Measurements from ENCODE around the gene REM1.

Gene REM1

DNA sequence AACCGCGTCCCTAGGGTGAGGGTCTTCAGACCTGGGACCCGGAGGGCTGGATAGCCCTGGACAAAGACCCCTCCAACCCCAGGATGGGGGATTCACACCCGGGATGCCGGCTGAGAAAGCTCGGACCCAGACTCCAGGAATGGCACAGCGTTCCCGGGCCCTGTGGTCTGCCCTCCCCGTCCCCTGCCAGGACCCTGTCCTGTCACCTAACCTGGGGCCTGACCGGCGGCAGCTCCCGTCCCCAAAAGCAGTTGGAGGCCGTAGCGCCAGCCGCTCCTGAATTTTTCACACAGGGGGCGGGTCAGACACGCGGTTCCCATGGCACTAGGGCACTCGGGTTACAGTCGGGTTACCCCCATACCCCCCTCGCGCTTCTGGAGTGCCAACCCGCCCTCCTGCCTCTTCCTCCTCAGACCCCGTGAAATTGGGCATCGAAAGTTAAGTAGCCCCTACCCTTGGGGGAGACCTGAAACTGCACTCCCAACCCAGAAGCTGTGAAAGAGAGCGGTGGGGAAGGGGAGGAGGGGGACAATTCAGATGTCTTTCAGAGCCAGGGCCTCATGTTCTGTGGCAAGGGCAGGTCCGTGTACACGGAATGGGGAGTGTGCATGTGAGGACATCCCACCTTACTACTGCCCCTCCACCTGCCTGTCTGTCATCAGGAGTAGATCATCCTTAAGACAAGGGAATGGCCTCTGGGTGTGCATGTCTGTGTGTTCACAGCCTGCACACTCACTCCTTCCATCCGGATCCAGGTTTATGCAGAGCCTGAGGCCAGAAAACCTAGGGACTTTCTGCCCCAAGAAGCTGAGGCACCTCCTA lies 595 bp downstream of the REM1 start:
- DNase-seq (ENCODE audit: insufficient read length, low spot score) (no peak), FAIRE-seq (no peak)
- TF ChIP-seq, protein P1, sequence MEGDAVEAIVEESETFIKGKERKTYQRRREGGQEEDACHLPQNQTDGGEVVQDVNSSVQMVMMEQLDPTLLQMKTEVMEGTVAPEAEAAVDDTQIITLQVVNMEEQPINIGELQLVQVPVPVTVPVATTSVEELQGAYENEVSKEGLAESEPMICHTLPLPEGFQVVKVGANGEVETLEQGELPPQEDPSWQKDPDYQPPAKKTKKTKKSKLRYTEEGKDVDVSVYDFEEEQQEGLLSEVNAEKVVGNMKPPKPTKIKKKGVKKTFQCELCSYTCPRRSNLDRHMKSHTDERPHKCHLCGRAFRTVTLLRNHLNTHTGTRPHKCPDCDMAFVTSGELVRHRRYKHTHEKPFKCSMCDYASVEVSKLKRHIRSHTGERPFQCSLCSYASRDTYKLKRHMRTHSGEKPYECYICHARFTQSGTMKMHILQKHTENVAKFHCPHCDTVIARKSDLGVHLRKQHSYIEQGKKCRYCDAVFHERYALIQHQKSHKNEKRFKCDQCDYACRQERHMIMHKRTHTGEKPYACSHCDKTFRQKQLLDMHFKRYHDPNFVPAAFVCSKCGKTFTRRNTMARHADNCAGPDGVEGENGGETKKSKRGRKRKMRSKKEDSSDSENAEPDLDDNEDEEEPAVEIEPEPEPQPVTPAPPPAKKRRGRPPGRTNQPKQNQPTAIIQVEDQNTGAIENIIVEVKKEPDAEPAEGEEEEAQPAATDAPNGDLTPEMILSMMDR (IDR thresholded peaks at IDR 0.05; ENCODE audit: insufficient read depth, missing control alignments), result no peak

DNA sequence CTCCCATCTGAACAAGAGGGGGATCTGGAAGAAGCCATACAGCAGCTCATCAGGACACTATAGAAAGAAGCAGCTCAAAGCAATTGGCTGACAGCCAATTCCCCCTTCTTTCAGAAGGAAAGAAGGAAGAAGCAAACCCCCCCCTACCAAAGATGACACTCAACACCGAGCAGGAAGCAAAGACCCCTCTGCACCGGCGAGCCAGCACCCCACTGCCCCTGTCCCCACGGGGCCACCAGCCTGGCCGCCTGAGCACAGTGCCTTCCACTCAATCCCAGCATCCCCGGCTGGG lies 1.2 kb downstream of the REM1 start:
- TF ChIP-seq, protein P1 (IDR thresholded peaks at IDR 0.05; ENCODE audit: insufficient read depth, missing control alignments), result no peak
- FAIRE-seq (no peak), DNase-seq (ENCODE audit: insufficient read length, low spot score) (no peak)

DNA sequence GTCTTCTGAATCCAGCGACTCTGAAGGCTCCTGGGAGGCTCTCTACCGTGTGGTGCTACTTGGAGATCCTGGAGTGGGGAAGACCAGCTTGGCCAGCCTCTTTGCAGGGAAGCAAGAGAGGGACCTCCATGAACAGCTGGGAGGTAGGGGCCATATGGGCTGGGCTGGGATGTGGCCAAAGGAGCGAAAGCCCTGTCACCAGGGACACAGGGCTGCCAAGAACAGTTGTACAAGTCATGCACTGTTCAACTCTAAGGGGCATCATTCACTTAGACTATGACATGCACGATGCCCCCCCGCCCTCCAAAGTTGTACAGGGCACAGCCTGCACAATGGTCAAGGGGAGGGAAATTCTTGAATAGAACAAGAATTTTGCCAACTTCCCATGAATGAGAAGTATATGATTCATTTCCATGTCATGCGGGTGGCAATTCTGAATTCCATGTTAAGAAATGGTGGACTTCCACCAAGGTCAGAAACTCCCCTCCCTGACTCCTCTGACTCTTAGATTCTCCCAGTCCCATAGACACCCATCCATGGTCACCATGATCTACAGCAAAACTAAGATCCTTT lies 1.6 kb downstream of the REM1 start:
- FAIRE-seq, result no peak
- TF ChIP-seq, protein P1 (IDR thresholded peaks at IDR 0.05; ENCODE audit: insufficient read depth, missing control alignments), result no peak
- no peak for DNase-seq (ENCODE audit: insufficient read length, low spot score)

DNA sequence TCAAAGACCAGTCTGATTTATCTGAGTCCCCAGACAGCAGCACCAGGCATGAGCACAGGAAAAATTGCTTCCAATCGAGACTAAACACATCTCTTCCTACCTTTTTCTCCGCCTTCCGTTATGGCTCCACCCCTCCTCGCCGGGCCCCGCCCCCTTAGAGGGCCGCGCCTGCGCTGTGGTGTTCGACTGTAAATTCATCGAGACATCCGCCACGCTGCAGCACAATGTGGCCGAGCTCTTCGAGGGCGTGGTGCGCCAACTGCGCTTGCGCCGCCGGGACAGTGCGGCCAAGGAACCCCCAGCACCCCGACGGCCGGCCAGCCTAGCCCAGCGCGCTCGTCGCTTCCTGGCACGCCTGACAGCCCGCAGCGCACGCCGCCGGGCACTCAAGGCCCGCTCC lies 8.9 kb downstream of the REM1 start:
- DNase-seq (ENCODE audit: insufficient read length, low spot score) (no peak), FAIRE-seq (no peak)
- TF ChIP-seq, protein P1 (IDR thresholded peaks at IDR 0.05; ENCODE audit: insufficient read depth, missing control alignments), result no peak

DNA sequence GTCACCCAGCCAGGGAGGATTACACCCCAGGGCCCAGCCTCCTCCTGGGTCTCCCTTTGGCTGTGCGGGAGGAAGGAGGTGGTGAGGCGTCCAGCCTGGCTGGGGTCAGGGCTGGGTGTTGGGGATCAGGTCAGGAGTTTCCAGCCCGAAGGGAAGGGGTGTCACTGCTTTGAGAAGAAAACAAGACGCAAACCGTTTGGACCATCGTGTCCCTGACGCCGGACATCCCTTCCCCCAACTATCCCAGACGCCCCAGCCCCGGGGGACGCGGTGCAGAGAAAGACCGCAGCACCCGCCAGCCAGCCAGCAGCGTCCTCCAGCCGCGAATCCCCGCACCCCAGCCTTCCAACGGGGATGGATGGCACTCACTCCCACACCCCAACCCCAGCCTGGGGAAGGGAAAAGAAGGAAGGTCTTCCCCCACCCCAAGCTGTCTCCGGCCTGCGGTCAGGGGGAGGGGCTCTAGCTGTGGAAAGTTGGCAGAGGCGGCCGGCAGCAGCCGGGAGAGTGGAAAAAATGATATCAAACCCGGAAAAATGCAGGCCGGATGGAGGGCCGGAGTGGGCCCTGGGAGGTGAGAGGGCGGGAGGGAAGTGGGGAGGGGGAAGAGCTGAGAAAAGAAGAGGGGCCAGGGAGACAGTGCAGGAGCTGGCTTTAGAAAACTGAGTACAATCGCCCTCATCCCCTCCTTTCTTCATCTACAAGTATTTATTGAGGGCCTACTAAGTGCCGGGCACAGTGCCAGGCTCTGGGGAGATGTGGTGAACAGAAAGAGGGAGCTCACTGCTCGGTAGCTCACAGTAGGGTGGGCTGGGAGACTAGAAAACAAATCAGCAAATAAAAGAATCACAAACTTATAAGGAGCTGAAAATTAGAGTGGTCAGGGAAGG lies 10.6 kb downstream of the REM1 start:
- no peak for FAIRE-seq
- TF ChIP-seq, protein P1 (IDR thresholded peaks at IDR 0.05; ENCODE audit: insufficient read depth, missing control alignments), result no peak

DNA sequence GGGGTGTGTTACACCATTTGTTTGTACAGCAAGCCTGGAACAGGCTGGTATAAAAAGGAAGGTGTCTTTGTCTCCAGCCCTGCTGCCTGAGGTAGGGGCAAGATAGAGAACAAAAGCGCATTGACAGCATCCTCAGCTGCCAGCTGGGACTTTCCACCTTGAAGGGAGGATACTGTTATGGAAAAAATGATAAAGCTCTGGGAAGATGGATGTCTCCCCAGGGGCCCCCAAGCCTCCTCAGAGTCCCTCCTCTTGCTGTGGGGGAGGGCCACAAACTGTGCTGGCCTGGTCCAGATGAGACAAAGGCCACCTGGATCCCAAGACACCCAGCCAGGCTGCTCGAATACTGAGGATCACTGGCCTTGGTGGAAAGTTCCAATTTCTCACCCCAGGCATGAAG lies 13.0 kb downstream of the REM1 start:
- DNase-seq (ENCODE audit: insufficient read length, low spot score) (no peak), FAIRE-seq (no peak)
- TF ChIP-seq, protein P1 (IDR thresholded peaks at IDR 0.05; ENCODE audit: insufficient read depth, missing control alignments), result no peak

More for the DNA sequence above, 10.6 kb downstream of the REM1 start:
- no peak for DNase-seq (ENCODE audit: insufficient read length, low spot score)

All from D721Med (cell line).